ENCODE measurements around the gene TAF6L. TPM values are rescaled to one million over a fixed set of nuclear protein-coding genes. Genes with fewer than 3 reads are reported as not detected.

Gene TAF6L
- total RNA-seq, 1 experiment from 2014 or later: 37.7 TPM

GRCh38 chr11:62801071-62801470 lies 29.9 kb downstream of the TAF6L start:
- Histone ChIP-seq H3K4me2 (ENCODE audit: insufficient read depth, insufficient read length, low read length) (no peak overlapping the region), H2BK12ac (ENCODE audit: insufficient read length, low read depth, low read length) (no peak overlapping the region), H4K5ac (ENCODE audit: insufficient read length, low read depth, low read length) (no peak overlapping the region), H3T11ph (ENCODE audit: low read length) (no peak overlapping the region), H3K27me3 (ENCODE audit: insufficient read depth, low read length) (no peaks in the 10 kb centered on the region), H3K4me1 (ENCODE audit: insufficient read depth, low read length) (no peaks in the 10 kb centered on the region), H3K9me3 (ENCODE audit: control insufficient read depth, low read depth, low read length) (no peaks in the 10 kb centered on the region), H3K18ac (ENCODE audit: insufficient read length, low read depth, low read length) (no peak overlapping the region), H3K56ac (ENCODE audit: insufficient read length, low read depth, low read length) (no peak overlapping the region), H2AFZ (ENCODE audit: low read length) (no peak overlapping the region), H2AK5ac (ENCODE audit: insufficient read length, low read length) (no peak overlapping the region), H3K79me1 (ENCODE audit: insufficient read depth, low read depth, low read length, poor library complexity, severe bottlenecking) (peaks cover 2% of the 10 kb centered on the region), H2BK20ac (ENCODE audit: low read depth, low read length, poor library complexity, severe bottlenecking) (no peak overlapping the region), H4K20me1 (ENCODE audit: control insufficient read depth, insufficient read depth, insufficient read length) (no peaks in the 10 kb centered on the region), H3K23ac (ENCODE audit: insufficient read length, low read depth, low read length) (no peak overlapping the region), H2BK5ac (ENCODE audit: insufficient read length, low read length) (no peak overlapping the region), H4K8ac (replicated peaks; ENCODE audit: insufficient read length, low read depth, low read length) (no peak overlapping the region), H3K23me2 (ENCODE audit: insufficient read length, low read depth, low read length, poor library complexity, severe bottlenecking) (peaks cover 9% of the 10 kb centered on the region), H2BK15ac (ENCODE audit: low read depth, low read length) (no peak overlapping the region), H3K79me2 (ENCODE audit: insufficient read depth, low read length) (peaks cover 6% of the 10 kb centered on the region; the same call in 1 of the 2 replicates), H4K91ac (ENCODE audit: insufficient read length, low read depth, low read length) (no peak overlapping the region), H3K14ac (ENCODE audit: insufficient read depth, low read length) (no peak overlapping the region), H3K4ac (ENCODE audit: low read depth, low read length) (no peak overlapping the region), H3K9ac (ENCODE audit: extremely low read depth, insufficient read length, low read length) (no peak overlapping the region), H3K27ac (ENCODE audit: insufficient read length, low read depth, low read length) (no peak overlapping the region), H2BK120ac (ENCODE audit: low read depth, low read length, poor library complexity, severe bottlenecking) (no peak overlapping the region)
- peaks cover 53 to 75% (median 73%) of the 10 kb centered on the region in 3 experiments; a peak in 6 of 7 replicates for H3K36me3 Mint-ChIP-seq (ENCODE audit: insufficient read depth in 1 of 3, low read depth in 3 of 3)
- H3K9me3 Mint-ChIP-seq: no peaks in the 10 kb centered on the region
- TF ChIP-seq, protein P1, sequence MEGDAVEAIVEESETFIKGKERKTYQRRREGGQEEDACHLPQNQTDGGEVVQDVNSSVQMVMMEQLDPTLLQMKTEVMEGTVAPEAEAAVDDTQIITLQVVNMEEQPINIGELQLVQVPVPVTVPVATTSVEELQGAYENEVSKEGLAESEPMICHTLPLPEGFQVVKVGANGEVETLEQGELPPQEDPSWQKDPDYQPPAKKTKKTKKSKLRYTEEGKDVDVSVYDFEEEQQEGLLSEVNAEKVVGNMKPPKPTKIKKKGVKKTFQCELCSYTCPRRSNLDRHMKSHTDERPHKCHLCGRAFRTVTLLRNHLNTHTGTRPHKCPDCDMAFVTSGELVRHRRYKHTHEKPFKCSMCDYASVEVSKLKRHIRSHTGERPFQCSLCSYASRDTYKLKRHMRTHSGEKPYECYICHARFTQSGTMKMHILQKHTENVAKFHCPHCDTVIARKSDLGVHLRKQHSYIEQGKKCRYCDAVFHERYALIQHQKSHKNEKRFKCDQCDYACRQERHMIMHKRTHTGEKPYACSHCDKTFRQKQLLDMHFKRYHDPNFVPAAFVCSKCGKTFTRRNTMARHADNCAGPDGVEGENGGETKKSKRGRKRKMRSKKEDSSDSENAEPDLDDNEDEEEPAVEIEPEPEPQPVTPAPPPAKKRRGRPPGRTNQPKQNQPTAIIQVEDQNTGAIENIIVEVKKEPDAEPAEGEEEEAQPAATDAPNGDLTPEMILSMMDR (conservative IDR thresholded peaks at IDR 0.05): no peak
- H3K4me1 Mint-ChIP-seq: peaks cover 11 to 12% of the 10 kb centered on the region in 2 experiments
- H3K4me3 Mint-ChIP-seq: no peak overlapping the region
- no CpG with 5 or more reads among the region's 4 CpGs for WGBS (ENCODE audit: extremely low coverage, insufficient read length, low lambda C conversion rate)
- DNase-seq: no peak
- H3K27ac Mint-ChIP-seq: no peak overlapping the region
- H3K27me3 Mint-ChIP-seq (ENCODE audit: low read depth): no peaks in the 10 kb centered on the region; the same call in 1 of the 2 replicates
